ENCODE results near the gene CMTM8. TPM values are rescaled to one million over a fixed set of nuclear protein-coding genes. Genes with fewer than 3 reads are reported as not detected.

CMTM8 gene
- total RNA-seq, 1 donor from 2014 or later, result 5.1 TPM

DNA sequence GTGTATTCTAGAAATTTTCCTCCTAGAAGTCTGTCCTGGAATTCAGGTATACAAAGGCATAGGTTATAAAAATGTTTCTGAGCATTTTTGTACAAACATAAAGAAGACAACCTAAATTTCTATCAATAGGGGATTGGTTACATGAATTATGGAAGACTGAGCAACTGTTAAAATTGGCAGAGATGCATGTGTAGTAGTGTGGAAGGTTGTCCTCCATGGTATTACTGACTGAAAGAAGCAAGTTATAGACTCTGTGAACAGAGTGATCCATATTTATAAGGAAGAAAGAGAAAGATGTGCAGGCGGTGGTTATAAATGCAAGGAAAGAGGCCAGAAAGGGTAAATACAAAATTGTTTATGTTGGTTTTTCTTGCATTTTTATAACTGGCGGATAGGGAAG is 114.9 kb downstream of the CMTM8 start:
- TF ChIP-seq, protein P1, sequence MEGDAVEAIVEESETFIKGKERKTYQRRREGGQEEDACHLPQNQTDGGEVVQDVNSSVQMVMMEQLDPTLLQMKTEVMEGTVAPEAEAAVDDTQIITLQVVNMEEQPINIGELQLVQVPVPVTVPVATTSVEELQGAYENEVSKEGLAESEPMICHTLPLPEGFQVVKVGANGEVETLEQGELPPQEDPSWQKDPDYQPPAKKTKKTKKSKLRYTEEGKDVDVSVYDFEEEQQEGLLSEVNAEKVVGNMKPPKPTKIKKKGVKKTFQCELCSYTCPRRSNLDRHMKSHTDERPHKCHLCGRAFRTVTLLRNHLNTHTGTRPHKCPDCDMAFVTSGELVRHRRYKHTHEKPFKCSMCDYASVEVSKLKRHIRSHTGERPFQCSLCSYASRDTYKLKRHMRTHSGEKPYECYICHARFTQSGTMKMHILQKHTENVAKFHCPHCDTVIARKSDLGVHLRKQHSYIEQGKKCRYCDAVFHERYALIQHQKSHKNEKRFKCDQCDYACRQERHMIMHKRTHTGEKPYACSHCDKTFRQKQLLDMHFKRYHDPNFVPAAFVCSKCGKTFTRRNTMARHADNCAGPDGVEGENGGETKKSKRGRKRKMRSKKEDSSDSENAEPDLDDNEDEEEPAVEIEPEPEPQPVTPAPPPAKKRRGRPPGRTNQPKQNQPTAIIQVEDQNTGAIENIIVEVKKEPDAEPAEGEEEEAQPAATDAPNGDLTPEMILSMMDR (IDR thresholded peaks at IDR 0.05), result no peak
- Mint-ChIP-seq H3K27ac (ENCODE audit: unreplicated experiment) (no peak overlapping the region), H3K4me1 (ENCODE audit: unreplicated experiment) (no peaks in the 10 kb centered on the region), H3K4me3 (ENCODE audit: unreplicated experiment) (no peak overlapping the region), H3K9me3 (ENCODE audit: unreplicated experiment) (no peaks in the 10 kb centered on the region), H3K27me3 (ENCODE audit: unreplicated experiment) (no peaks in the 10 kb centered on the region), H3K36me3 (ENCODE audit: unreplicated experiment) (peaks cover 2% of the 10 kb centered on the region)
- no peak for DNase-seq (ENCODE audit: extremely low spot score, unreplicated experiment)

GRCh38 chr3:32354362-32354778 is 115.9 kb downstream of the CMTM8 start:
- TF ChIP-seq, protein P1 (IDR thresholded peaks at IDR 0.05), result no peak
- Mint-ChIP-seq H3K9me3 (ENCODE audit: unreplicated experiment) (no peaks in the 10 kb centered on the region), H3K36me3 (ENCODE audit: unreplicated experiment) (peaks cover 2% of the 10 kb centered on the region), H3K4me1 (ENCODE audit: unreplicated experiment) (no peaks in the 10 kb centered on the region), H3K4me3 (ENCODE audit: unreplicated experiment) (no peak overlapping the region), H3K27ac (ENCODE audit: unreplicated experiment) (no peak overlapping the region), H3K27me3 (ENCODE audit: unreplicated experiment) (no peaks in the 10 kb centered on the region)
- DNase-seq (ENCODE audit: extremely low spot score, unreplicated experiment), result no peak

DNA sequence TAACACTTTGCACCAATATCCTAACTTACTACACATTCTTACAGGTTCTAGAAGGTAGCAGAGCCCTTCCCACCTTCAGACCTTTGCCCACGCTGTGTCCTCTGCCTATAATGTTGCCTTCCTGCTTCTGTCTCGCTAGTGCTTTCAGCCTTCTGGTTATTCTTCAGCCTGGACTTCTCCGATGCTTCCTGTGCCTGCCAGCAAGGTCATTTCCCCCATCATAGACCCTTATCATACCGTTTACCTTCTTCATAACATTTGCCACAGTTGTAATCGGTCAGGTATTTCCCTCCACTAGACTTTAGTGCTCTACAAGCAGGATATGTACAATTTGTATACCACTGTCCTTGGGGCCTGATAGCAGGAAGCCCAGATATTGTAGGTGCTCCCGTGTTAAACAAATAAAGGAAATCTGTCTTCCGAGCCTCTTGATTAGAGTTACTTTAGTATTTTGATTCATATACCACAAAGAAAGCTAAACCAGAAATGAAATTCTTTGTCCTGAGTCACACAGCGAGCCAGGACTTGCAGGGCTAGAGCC is 117.3 kb downstream of the CMTM8 start:
- peaks cover 2% of the 10 kb centered on the region for H3K36me3 Mint-ChIP-seq (ENCODE audit: unreplicated experiment)
- DNase-seq (ENCODE audit: extremely low spot score, unreplicated experiment), result no peak
- peaks cover 4% of the 10 kb centered on the region for H3K4me1 Mint-ChIP-seq (ENCODE audit: unreplicated experiment)
- H3K27ac Mint-ChIP-seq (ENCODE audit: unreplicated experiment), result no peak overlapping the region
- H3K27me3 Mint-ChIP-seq (ENCODE audit: unreplicated experiment), result no peaks in the 10 kb centered on the region
- TF ChIP-seq, protein P1 (IDR thresholded peaks at IDR 0.05), result no peak
- no peaks in the 10 kb centered on the region for H3K9me3 Mint-ChIP-seq (ENCODE audit: unreplicated experiment)
- H3K4me3 Mint-ChIP-seq (ENCODE audit: unreplicated experiment), result no peak overlapping the region

GRCh38 chr3:32359766-32360492 is 121.4 kb downstream of the CMTM8 start:
- Mint-ChIP-seq H3K4me3 (ENCODE audit: unreplicated experiment) (no peak overlapping the region), H3K27me3 (ENCODE audit: unreplicated experiment) (no peaks in the 10 kb centered on the region), H3K36me3 (ENCODE audit: unreplicated experiment) (peaks cover 4% of the 10 kb centered on the region), H3K4me1 (ENCODE audit: unreplicated experiment) (peaks cover 4% of the 10 kb centered on the region), H3K27ac (ENCODE audit: unreplicated experiment) (no peak overlapping the region), H3K9me3 (ENCODE audit: unreplicated experiment) (no peaks in the 10 kb centered on the region)
- TF ChIP-seq, protein P1 (IDR thresholded peaks at IDR 0.05), result no peak
- no peak for DNase-seq (ENCODE audit: extremely low spot score, unreplicated experiment)

- no peaks in the 10 kb centered on the region for H3K9me3 Mint-ChIP-seq (ENCODE audit: unreplicated experiment)
- no peak overlapping the region for H3K27ac Mint-ChIP-seq (ENCODE audit: unreplicated experiment)
- H3K27me3 Mint-ChIP-seq (ENCODE audit: unreplicated experiment), result no peaks in the 10 kb centered on the region
- no peak for DNase-seq (ENCODE audit: extremely low spot score, unreplicated experiment)
- TF ChIP-seq, protein P1 (IDR thresholded peaks at IDR 0.05), result no peak
- no peak overlapping the region for H3K4me3 Mint-ChIP-seq (ENCODE audit: unreplicated experiment)
- peaks cover 2% of the 10 kb centered on the region for H3K36me3 Mint-ChIP-seq (ENCODE audit: unreplicated experiment)
- peaks cover 4% of the 10 kb centered on the region for H3K4me1 Mint-ChIP-seq (ENCODE audit: unreplicated experiment)
These were observed 122.0 kb downstream of the CMTM8 start for GRCh38 chr3:32360493-32360827.
